ENCODE data around the gene DMRTA2. TPM values are rescaled to one million over a fixed set of nuclear protein-coding genes. Genes with fewer than 3 reads are reported as not detected.
"Not testable (repeated sequence)": the region's sequence is repeated elsewhere in the genome, so short reads cannot be mapped to it uniquely, and the experiment has no call there.

The DMRTA2 gene
- total and polyA plus RNA-seq, 11 donors = 0.10 TPM; not detected in 10

DNA sequence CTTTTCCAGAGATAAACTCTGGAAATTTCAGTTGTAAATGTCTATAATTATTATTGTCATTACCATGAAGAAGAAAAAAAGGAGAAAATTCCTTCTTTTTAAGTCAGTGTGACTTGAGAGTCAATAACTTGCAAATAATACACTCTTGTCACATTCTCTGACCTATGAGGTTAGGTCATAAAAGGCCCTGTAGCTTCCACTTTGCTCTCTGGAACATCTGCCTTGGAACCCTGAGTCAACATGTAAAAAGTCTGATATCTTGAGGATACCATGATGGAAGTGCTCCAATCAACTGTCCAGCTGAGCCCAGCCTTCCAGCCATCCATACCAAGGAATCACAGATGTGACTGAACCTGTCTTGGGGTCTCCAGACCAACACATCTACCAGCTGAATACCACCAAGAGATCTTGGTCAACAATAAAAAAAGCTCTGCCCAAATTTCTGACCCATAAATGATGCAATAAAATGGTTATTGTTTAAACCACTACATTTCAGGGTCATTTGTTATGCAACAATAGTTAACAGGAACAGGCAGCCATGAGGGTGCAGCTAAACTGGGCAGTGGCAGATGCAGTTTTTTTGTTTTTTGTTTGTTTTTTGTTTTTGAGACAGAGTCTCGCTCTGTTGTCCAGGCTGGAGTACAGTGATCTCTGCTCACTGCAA, 10.3 kb downstream of the DMRTA2 start:
- WGBS, 4 donors = 87 to 100% (median 93%) methylated on average over 1 of the region's 1 CpG
- Histone ChIP-seq H3K4me3 (no peak overlapping the region), H3K9me3 (peaks cover 0 to 26% (median 0%) of the 10 kb centered on the region in 12 donors), H3K27me3 (peaks cover 31 to 80% (median 39%) of the 10 kb centered on the region in 9 donors), H3K4me1 (peaks cover 0 to 27% (median 10%) of the 10 kb centered on the region in 12 donors), H3K27ac (no peak overlapping the region), H3K36me3 (no peaks in the 10 kb centered on the region)
- TF ChIP-seq POLR2A (IDR thresholded peaks at IDR 0.05) = no peak
- TF ChIP-seq, protein P1, sequence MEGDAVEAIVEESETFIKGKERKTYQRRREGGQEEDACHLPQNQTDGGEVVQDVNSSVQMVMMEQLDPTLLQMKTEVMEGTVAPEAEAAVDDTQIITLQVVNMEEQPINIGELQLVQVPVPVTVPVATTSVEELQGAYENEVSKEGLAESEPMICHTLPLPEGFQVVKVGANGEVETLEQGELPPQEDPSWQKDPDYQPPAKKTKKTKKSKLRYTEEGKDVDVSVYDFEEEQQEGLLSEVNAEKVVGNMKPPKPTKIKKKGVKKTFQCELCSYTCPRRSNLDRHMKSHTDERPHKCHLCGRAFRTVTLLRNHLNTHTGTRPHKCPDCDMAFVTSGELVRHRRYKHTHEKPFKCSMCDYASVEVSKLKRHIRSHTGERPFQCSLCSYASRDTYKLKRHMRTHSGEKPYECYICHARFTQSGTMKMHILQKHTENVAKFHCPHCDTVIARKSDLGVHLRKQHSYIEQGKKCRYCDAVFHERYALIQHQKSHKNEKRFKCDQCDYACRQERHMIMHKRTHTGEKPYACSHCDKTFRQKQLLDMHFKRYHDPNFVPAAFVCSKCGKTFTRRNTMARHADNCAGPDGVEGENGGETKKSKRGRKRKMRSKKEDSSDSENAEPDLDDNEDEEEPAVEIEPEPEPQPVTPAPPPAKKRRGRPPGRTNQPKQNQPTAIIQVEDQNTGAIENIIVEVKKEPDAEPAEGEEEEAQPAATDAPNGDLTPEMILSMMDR (IDR thresholded peaks at IDR 0.05) = no peak
- ATAC-seq (no peak), DNase-seq (no peak)
- intact Hi-C loops (cut with DNase I) = no loop called here

DNA sequence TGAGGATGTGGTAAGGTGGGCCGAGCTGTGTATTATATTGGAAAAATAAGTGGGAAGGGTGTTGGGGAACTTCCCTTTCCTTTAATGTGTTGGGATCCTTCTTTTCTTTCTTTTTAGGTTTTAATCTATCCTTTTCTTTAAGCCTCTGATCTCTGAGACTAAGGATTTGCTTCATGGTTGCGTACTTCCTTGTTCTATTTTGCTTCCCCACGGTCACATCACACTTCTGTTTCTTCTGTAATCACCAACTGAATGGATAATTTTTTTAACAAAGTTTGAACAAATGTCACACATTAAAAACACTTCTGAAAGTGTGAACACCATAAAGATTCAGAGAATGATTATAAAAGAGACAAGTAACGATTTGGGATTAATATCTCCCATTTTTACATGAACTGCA, 17.4 kb downstream of the DMRTA2 start:
- Histone ChIP-seq H3K4me3 (no peak overlapping the region), H3K4me1 (no peaks in the 10 kb centered on the region), H3K36me3 (no peaks in the 10 kb centered on the region), H3K27me3 (peaks cover 0 to 45% (median 2%) of the 10 kb centered on the region in 9 donors), H3K9me3 (peaks cover 0 to 14% (median 0%) of the 10 kb centered on the region in 12 donors), H3K27ac (no peak overlapping the region)
- 66 to 84% (median 80%) methylated on average over 4 of the region's 4 CpGs for WGBS, 4 donors
- DNase-seq (no peak), ATAC-seq (no peak)
- intact Hi-C loops (cut with DNase I) = no loop called here
- no peak for TF ChIP-seq POLR2A (IDR thresholded peaks at IDR 0.05)

DNA sequence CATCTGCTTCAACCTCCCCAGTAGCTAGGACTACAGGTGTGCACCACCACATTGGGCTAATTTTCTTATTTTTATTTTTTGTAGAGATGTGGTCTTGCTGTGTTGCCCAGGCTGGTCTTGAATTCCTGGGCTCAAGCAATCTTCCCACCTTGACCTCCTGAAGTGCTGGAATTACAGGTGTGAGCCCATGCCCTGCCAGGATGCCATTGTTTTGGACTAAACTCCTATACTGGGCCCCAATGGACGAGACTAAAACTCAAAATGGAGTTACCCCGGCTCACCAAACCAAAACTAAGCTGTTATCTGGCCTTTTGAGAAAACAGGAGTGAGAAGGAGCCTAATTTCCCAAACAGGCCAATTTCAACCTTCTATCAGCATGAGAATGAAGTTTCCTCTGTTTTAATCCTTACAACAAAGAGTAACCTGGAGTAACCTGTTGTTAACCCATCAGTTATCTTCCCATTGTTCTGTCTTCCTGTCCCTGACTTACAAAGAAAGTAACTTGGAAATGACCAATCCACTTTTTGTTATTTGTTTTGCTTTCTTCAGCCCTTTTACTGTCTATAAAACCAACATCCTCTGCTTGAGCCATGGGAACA, 29.6 kb downstream of the DMRTA2 start:
- H3K9me3 ChIP-seq = peaks cover 0 to 36% (median 2%) of the 10 kb centered on the region in 12 donors
- H3K27ac ChIP-seq = no peak overlapping the region
- DNase-seq (no peak), ATAC-seq (no peak)
- intact Hi-C loops (cut with DNase I) = no loop called here
- TF ChIP-seq, protein P1 (IDR thresholded peaks at IDR 0.05) = no peak
- TF ChIP-seq POLR2A (IDR thresholded peaks at IDR 0.05) = no peak
- H3K36me3 ChIP-seq = no peaks in the 10 kb centered on the region
- WGBS, 4 donors = 48 to 59% (median 52%) methylated on average over 2 of the region's 2 CpGs
- H3K4me1 ChIP-seq = no peaks in the 10 kb centered on the region
- H3K27me3 ChIP-seq = peaks cover 0 to 14% (median 2%) of the 10 kb centered on the region in 9 donors
- no peak overlapping the region for H3K4me3 ChIP-seq

DNA sequence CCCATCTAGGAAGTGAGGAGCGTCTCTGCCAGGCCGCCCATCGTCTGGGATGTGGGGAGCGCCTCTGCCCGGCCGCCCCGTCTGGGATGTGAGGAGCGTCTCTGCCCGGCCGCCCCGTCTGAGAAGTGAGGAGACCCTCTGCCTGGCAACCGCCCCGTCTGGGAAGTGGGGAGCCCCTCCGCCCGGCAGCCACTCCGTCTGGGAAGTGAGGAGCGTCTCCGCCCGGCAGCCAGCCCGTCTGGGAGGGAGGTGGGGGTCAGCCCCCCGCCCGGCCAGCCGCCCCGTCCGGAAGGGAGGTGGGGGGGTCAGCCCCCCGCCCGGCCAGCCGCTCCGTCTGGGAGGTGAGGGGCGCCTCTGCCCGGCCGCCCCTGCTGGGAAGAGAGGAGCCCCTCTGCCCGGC, 41.7 kb downstream of the DMRTA2 start:
- DNase-seq; H3K36me3 ChIP-seq; H3K27ac ChIP-seq; intact Hi-C loops (cut with DNase I); H3K4me1 ChIP-seq; H3K4me3 ChIP-seq; ATAC-seq; H3K27me3 ChIP-seq: not testable (repeated sequence)
- 90 to 97% (median 95%) methylated on average over 2 to 33 of the region's 33 CpGs; no CpG with 5 or more reads in 1 of the 4 donors for WGBS, 4 donors
- peaks cover 0 to 11% (median 0%) of the 10 kb centered on the region in 12 donors for H3K9me3 ChIP-seq

DNA sequence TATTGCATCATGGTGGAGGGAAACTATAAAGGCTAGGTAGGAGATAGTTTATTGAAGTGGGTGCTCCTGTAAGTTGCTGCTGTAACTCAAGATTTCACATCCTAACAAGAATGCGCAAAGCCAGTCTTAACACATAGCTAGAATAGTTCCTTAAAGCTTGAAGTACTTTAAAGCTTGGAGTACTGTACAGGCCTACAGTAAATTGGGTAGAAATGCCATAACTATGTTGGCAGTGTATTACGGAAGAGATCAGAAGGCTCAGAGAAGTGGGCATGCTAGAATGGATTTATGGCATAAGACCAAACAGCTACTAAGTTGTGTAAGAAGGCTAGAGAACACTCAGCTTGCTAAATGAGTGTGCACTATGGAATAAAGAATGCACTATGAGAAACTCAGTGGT, 44.5 kb downstream of the DMRTA2 start:
- DNase-seq (no peak), ATAC-seq (no peak)
- 93 to 98% (median 95%) methylated on average over 2 of the region's 2 CpGs for WGBS, 4 donors
- Histone ChIP-seq H3K9me3 (peaks cover 0 to 12% (median 0%) of the 10 kb centered on the region in 12 donors), H3K27ac (no peak overlapping the region), H3K27me3 (peaks cover 0 to 3% (median 0%) of the 10 kb centered on the region in 9 donors), H3K4me3 (no peak overlapping the region), H3K4me1 (no peaks in the 10 kb centered on the region), H3K36me3 (no peaks in the 10 kb centered on the region)
- no peak for TF ChIP-seq POLR2A (IDR thresholded peaks at IDR 0.05)
- TF ChIP-seq, protein P1 (IDR thresholded peaks at IDR 0.05) = no peak
- intact Hi-C loops (cut with DNase I) = loop anchor here in 2 of 10 donors (10.0 kb wide), 1 partner anchor 326 kb away; no protein-coding TSS in a partner anchor

Data from heart left ventricle (tissue), 16 donors.